ENCODE measurements around the gene TRPC4AP. TPM values are rescaled to one million over a fixed set of nuclear protein-coding genes. Genes with fewer than 3 reads are reported as not detected.

The TRPC4AP gene, protein sequence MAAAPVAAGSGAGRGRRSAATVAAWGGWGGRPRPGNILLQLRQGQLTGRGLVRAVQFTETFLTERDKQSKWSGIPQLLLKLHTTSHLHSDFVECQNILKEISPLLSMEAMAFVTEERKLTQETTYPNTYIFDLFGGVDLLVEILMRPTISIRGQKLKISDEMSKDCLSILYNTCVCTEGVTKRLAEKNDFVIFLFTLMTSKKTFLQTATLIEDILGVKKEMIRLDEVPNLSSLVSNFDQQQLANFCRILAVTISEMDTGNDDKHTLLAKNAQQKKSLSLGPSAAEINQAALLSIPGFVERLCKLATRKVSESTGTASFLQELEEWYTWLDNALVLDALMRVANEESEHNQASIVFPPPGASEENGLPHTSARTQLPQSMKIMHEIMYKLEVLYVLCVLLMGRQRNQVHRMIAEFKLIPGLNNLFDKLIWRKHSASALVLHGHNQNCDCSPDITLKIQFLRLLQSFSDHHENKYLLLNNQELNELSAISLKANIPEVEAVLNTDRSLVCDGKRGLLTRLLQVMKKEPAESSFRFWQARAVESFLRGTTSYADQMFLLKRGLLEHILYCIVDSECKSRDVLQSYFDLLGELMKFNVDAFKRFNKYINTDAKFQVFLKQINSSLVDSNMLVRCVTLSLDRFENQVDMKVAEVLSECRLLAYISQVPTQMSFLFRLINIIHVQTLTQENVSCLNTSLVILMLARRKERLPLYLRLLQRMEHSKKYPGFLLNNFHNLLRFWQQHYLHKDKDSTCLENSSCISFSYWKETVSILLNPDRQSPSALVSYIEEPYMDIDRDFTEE
- 10 to 100 TPM; 32.4 to 52.7 (median 42.2) TPM for polyA plus RNA-seq
- long read RNA-seq, donor 1, transcript TRPC4AP-202 (19 exons, 3,138 nt) = minor isoform, 6 of 23 reads
- long read RNA-seq, donor 1, transcript TRPC4AP-201 (19 exons, 3,226 nt) = major isoform, 11 of 23 reads
- long read RNA-seq, donor 1, partial matches to known transcripts = 6 of 23 reads
- long read RNA-seq, donor 1, other reads (novel, unspliced or antisense) = 0 of 23 reads
- long read RNA-seq, donor 2, partial matches to known transcripts = 0 of 4 reads
- long read RNA-seq, donor 2, other reads (novel, unspliced or antisense) = 0 of 4 reads
- long read RNA-seq, donor 3, partial matches to known transcripts = 22 of 22 reads
- long read RNA-seq, donor 3, other reads (novel, unspliced or antisense) = 0 of 22 reads
- long read RNA-seq, donor 4 = 0 reads
- long read RNA-seq, donor 5, partial matches to known transcripts = 0 of 1 reads
- long read RNA-seq, donor 5, other reads (novel, unspliced or antisense) = 0 of 1 reads
- long read RNA-seq, donor 6, transcript TRPC4AP-201 (19 exons, 3,226 nt) = major isoform, 5 of 6 reads
- long read RNA-seq, donor 6, partial matches to known transcripts = 0 of 6 reads
- long read RNA-seq, donor 6, other reads (novel, unspliced or antisense) = 0 of 6 reads
- long read RNA-seq, donor 7, transcript TRPC4AP-201 (19 exons, 3,226 nt) = major isoform, 10 of 18 reads
- long read RNA-seq, donor 7, transcript TRPC4AP-202 (19 exons, 3,138 nt) = minor isoform, 8 of 18 reads
- long read RNA-seq, donor 7, partial matches to known transcripts = 0 of 18 reads
- long read RNA-seq, donor 7, other reads (novel, unspliced or antisense) = 0 of 18 reads
- long read RNA-seq, donor 8, partial matches to known transcripts = 0 of 3 reads
- long read RNA-seq, donor 8, other reads (novel, unspliced or antisense) = 0 of 3 reads
- long read RNA-seq, donor 9, partial matches to known transcripts = 0 of 4 reads
- long read RNA-seq, donor 9, other reads (novel, unspliced or antisense) = 0 of 4 reads
- long read RNA-seq, donor 10, transcript TRPC4AP-201 (19 exons, 3,226 nt) = major isoform, 15 of 19 reads
- long read RNA-seq, donor 10, partial matches to known transcripts = 0 of 19 reads
- long read RNA-seq, donor 10, other reads (novel, unspliced or antisense) = 0 of 19 reads

- WGBS, 3 donors = 1 to 2% (median 1%) methylated on average over 52 to 69 of the region's 69 CpGs
- DNase-seq (peak; percentile 91 to 97), FAIRE-seq (no peak)
- Histone ChIP-seq H3K4me3 (ENCODE audit: low read depth in 1 of 3, low read length in 3 of 3) (peak within 1 kb of the TSS; percentile 84 to 95 (median 94)), H3K9me3 (ENCODE audit: control insufficient read depth in 2 of 2, insufficient read depth in 1 of 2, low read depth in 1 of 2, low read length in 1 of 2) (no peaks in the 10 kb centered on the region), H3K27ac (ENCODE audit: low read depth in 1 of 3, low read length in 2 of 3) (peak within 1 kb of the TSS; percentile 73 to 83 (median 81)), H3K4me1 (ENCODE audit: control insufficient read depth in 3 of 3, insufficient read depth in 2 of 3, low read depth in 1 of 3, low read length in 2 of 3) (peaks cover 0 to 8% (median 3%) of the 10 kb centered on the region in 3 donors), H3K36me3 (ENCODE audit: control insufficient read depth in 3 of 3, insufficient read depth in 2 of 3, low read depth in 1 of 3, low read length in 3 of 3) (peaks cover 0 to 11% (median 0%) of the 10 kb centered on the region in 3 donors), H3K27me3 (ENCODE audit: control insufficient read depth in 3 of 3, insufficient read depth in 3 of 3, low read length in 3 of 3) (no peaks in the 10 kb centered on the region)
Measured at GRCh38 chr20:35092524-35093266, at the start of gene TRPC4AP. Gene TRPC4AP (minus strand): TSS chr20:35092807. CDS start chr20:35092781, 26 bp downstream.

GRCh38 chr20:35135867-35136586 lies 43.4 kb upstream of the TRPC4AP start:
- DNase-seq (no peak), FAIRE-seq (no peak)
- Histone ChIP-seq H3K4me1 (ENCODE audit: control insufficient read depth in 3 of 3, insufficient read depth in 2 of 3, low read depth in 1 of 3, low read length in 2 of 3) (no peaks in the 10 kb centered on the region), H3K27ac (ENCODE audit: low read depth in 1 of 3, low read length in 2 of 3) (no peak overlapping the region), H3K27me3 (ENCODE audit: control insufficient read depth in 3 of 3, insufficient read depth in 3 of 3, low read length in 3 of 3) (no peaks in the 10 kb centered on the region), H3K36me3 (ENCODE audit: control insufficient read depth in 3 of 3, insufficient read depth in 2 of 3, low read depth in 1 of 3, low read length in 3 of 3) (peaks cover 13 to 75% (median 16%) of the 10 kb centered on the region in 3 donors), H3K4me3 (ENCODE audit: low read depth in 1 of 3, low read length in 3 of 3) (no peak overlapping the region), H3K9me3 (ENCODE audit: control insufficient read depth in 2 of 2, insufficient read depth in 1 of 2, low read depth in 1 of 2, low read length in 1 of 2) (no peaks in the 10 kb centered on the region)
- WGBS, 3 donors = 93 to 96% (median 93%) methylated on average over 11 of the region's 11 CpGs

DNA sequence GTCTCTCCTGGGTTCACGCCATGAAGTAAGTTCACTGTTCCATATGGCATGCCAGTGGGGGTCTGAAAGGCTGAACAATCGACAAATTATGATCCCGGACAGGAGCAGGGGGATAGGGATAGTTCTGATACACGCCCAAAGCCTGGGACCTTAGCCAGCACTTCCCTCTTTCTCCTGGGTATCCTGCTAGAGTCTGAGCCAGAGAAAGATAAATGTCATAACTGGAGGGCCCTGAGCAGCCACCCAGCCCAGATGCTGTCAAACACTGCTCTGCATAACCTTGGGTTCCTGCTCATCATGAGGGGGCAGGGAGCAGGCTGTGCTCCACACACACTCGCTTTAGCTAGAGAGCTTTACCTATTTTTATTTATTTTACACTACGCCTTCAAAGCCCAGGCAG lies 42.3 kb upstream of the TRPC4AP start:
- FAIRE-seq (no peak), DNase-seq (no peak)
- Histone ChIP-seq H3K36me3 (ENCODE audit: control insufficient read depth in 3 of 3, insufficient read depth in 2 of 3, low read depth in 1 of 3, low read length in 3 of 3) (peaks cover 17 to 79% (median 23%) of the 10 kb centered on the region in 3 donors), H3K4me1 (ENCODE audit: control insufficient read depth in 3 of 3, insufficient read depth in 2 of 3, low read depth in 1 of 3, low read length in 2 of 3) (no peaks in the 10 kb centered on the region), H3K9me3 (ENCODE audit: control insufficient read depth in 2 of 2, insufficient read depth in 1 of 2, low read depth in 1 of 2, low read length in 1 of 2) (no peaks in the 10 kb centered on the region), H3K4me3 (ENCODE audit: low read depth in 1 of 3, low read length in 3 of 3) (no peak overlapping the region), H3K27ac (ENCODE audit: low read depth in 1 of 3, low read length in 2 of 3) (no peak overlapping the region), H3K27me3 (ENCODE audit: control insufficient read depth in 3 of 3, insufficient read depth in 3 of 3, low read length in 3 of 3) (no peaks in the 10 kb centered on the region)
- 88 to 92% (median 92%) methylated on average over 6 of the region's 6 CpGs for WGBS, 3 donors

DNA sequence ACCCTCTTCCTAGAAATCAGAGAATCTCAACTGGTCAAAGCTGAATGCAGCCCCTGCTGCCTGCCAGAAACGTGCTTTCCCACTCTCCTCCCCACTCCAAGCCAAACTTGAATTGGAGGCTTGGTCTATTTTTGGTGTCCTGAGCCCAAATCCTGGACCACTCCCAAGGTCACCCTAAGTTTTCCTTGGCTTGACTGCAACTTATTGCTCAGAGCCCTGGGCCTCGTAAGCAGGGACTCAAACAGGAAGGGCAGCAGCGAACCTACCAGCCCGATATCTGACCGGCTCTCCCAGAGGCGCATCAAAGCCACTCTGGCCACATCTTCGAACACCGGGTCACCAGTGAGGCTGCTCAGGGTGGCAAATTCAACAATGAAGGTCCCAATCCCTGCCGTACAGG lies 41.9 kb upstream of the TRPC4AP start:
- 83 to 92% (median 88%) methylated on average over 9 of the region's 9 CpGs for WGBS, 3 donors
- H3K36me3 ChIP-seq (ENCODE audit: control insufficient read depth in 3 of 3, insufficient read depth in 2 of 3, low read depth in 1 of 3, low read length in 3 of 3) = peaks cover 17 to 79% (median 23%) of the 10 kb centered on the region in 3 donors
- FAIRE-seq = no peak
- H3K9me3 ChIP-seq (ENCODE audit: control insufficient read depth in 2 of 2, insufficient read depth in 1 of 2, low read depth in 1 of 2, low read length in 1 of 2) = no peaks in the 10 kb centered on the region
- H3K27me3 ChIP-seq (ENCODE audit: control insufficient read depth in 3 of 3, insufficient read depth in 3 of 3, low read length in 3 of 3) = no peaks in the 10 kb centered on the region
- H3K4me1 ChIP-seq (ENCODE audit: control insufficient read depth in 3 of 3, insufficient read depth in 2 of 3, low read depth in 1 of 3, low read length in 2 of 3) = no peaks in the 10 kb centered on the region
- no peak overlapping the region for H3K27ac ChIP-seq (ENCODE audit: low read depth in 1 of 3, low read length in 2 of 3)
- no peak for DNase-seq
- H3K4me3 ChIP-seq (ENCODE audit: low read depth in 1 of 3, low read length in 3 of 3) = no peak overlapping the region

DNA sequence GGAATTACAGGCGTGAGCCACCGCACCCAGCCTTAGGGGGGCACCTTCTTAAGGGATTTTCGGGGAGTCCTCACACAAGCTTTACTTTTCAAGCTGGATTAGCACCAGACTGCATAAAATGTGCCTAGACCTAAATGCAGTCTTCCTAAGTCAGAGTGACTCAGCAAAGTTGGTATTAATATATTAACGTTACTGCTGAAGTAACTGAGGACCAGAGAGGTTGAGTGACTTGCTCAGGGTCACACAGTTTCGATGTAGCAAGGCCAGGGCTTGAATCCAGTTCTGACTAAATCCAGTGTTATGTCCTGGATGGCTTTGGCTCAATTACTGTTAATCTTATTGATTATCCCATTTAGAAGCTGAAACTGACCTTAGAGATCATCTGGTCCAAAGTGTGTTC lies 41.1 kb upstream of the TRPC4AP start:
- H3K27ac ChIP-seq (ENCODE audit: low read depth in 1 of 3, low read length in 2 of 3) = no peak overlapping the region
- H3K4me3 ChIP-seq (ENCODE audit: low read depth in 1 of 3, low read length in 3 of 3) = peak overlapping the region in 1 of 3 donors; percentile 12
- DNase-seq (no peak), FAIRE-seq (no peak)
- no peaks in the 10 kb centered on the region for H3K27me3 ChIP-seq (ENCODE audit: control insufficient read depth in 3 of 3, insufficient read depth in 3 of 3, low read length in 3 of 3)
- H3K4me1 ChIP-seq (ENCODE audit: control insufficient read depth in 3 of 3, insufficient read depth in 2 of 3, low read depth in 1 of 3, low read length in 2 of 3) = no peaks in the 10 kb centered on the region
- peaks cover 17 to 80% (median 23%) of the 10 kb centered on the region in 3 donors for H3K36me3 ChIP-seq (ENCODE audit: control insufficient read depth in 3 of 3, insufficient read depth in 2 of 3, low read depth in 1 of 3, low read length in 3 of 3)
- no peaks in the 10 kb centered on the region for H3K9me3 ChIP-seq (ENCODE audit: control insufficient read depth in 2 of 2, insufficient read depth in 1 of 2, low read depth in 1 of 2, low read length in 1 of 2)
- WGBS, 3 donors = 89 to 94% (median 92%) methylated on average over 5 of the region's 5 CpGs

- H3K4me1 ChIP-seq (ENCODE audit: control insufficient read depth in 3 of 3, insufficient read depth in 2 of 3, low read depth in 1 of 3, low read length in 2 of 3) = no peaks in the 10 kb centered on the region
- no peaks in the 10 kb centered on the region for H3K9me3 ChIP-seq (ENCODE audit: control insufficient read depth in 2 of 2, insufficient read depth in 1 of 2, low read depth in 1 of 2, low read length in 1 of 2)
- 93 to 98% (median 96%) methylated on average over 5 of the region's 5 CpGs for WGBS, 3 donors
- no peak for FAIRE-seq
- no peak overlapping the region for H3K27ac ChIP-seq (ENCODE audit: low read depth in 1 of 3, low read length in 2 of 3)
- H3K36me3 ChIP-seq (ENCODE audit: control insufficient read depth in 3 of 3, insufficient read depth in 2 of 3, low read depth in 1 of 3, low read length in 3 of 3) = peaks cover 17 to 77% (median 23%) of the 10 kb centered on the region in 3 donors
- DNase-seq = no peak
- H3K4me3 ChIP-seq (ENCODE audit: low read depth in 1 of 3, low read length in 3 of 3) = no peak overlapping the region
- no peaks in the 10 kb centered on the region for H3K27me3 ChIP-seq (ENCODE audit: control insufficient read depth in 3 of 3, insufficient read depth in 3 of 3, low read length in 3 of 3)
Measured at GRCh38 chr20:35133031-35133430, 40.4 kb upstream of the TRPC4AP start.
